ENCODE results near the gene SMARCD2.
A peak's percentile ranks its signal among the peaks of the same experiment; 100 is the strongest.
"Not testable (repeated sequence)": the region's sequence is repeated elsewhere in the genome, so short reads cannot be mapped to it uniquely, and the experiment has no call there.

SMARCD2 gene

GRCh38 chr17:63842540-63843386, at the start of gene SMARCD2:
TSS of gene SMARCD2 (minus strand) at chr17:63842685. CDS start at chr17:63842674, 11 bp downstream.
- H3K27ac Mint-ChIP-seq = peak within 1 kb of the TSS; percentile 89
- DNase-seq (ENCODE audit: low spot score in 2 of 2) (peak; percentile 93 to 97), ATAC-seq (ENCODE audit: low read depth) (peak; percentile 82)
- no peaks in the 10 kb centered on the region for H3K9me3 Mint-ChIP-seq
- no peaks in the 10 kb centered on the region for H3K27me3 Mint-ChIP-seq
- H3K4me1 Mint-ChIP-seq = peaks cover 16% of the 10 kb centered on the region
- H3K36me3 Mint-ChIP-seq = no peaks in the 10 kb centered on the region
- H3K4me3 Mint-ChIP-seq = peak within 1 kb of the TSS; percentile 95

GRCh38 chr17:63889026-63889848, 46.8 kb upstream of the SMARCD2 start:
- not testable (repeated sequence) for DNase-seq (ENCODE audit: low spot score in 2 of 2); H3K4me1 Mint-ChIP-seq; H3K36me3 Mint-ChIP-seq; H3K9me3 Mint-ChIP-seq; H3K27ac Mint-ChIP-seq; H3K27me3 Mint-ChIP-seq
- H3K4me3 Mint-ChIP-seq = peak overlapping the region; percentile 51
- peak; percentile 90 for ATAC-seq (ENCODE audit: low read depth)

GRCh38 chr17:63885119-63885518, 42.6 kb upstream of the SMARCD2 start:
- not testable (repeated sequence) for DNase-seq (ENCODE audit: low spot score in 2 of 2); H3K4me1 Mint-ChIP-seq; ATAC-seq (ENCODE audit: low read depth); H3K9me3 Mint-ChIP-seq; H3K4me3 Mint-ChIP-seq; H3K27me3 Mint-ChIP-seq; H3K27ac Mint-ChIP-seq; H3K36me3 Mint-ChIP-seq

GRCh38 chr17:63882626-63883126, 40.2 kb upstream of the SMARCD2 start:
- H3K9me3 Mint-ChIP-seq; H3K4me3 Mint-ChIP-seq; H3K27me3 Mint-ChIP-seq; H3K27ac Mint-ChIP-seq; ATAC-seq (ENCODE audit: low read depth); H3K36me3 Mint-ChIP-seq; DNase-seq (ENCODE audit: low spot score in 2 of 2): not testable (repeated sequence)
- H3K4me1 Mint-ChIP-seq = peaks cover 14% of the 10 kb centered on the region

- H3K27ac Mint-ChIP-seq = no peak within 1 kb of the TSS
- DNase-seq (ENCODE audit: low spot score in 2 of 2) = peak; percentile 54 to 73
- H3K4me3 Mint-ChIP-seq = no peak within 1 kb of the TSS
- no peaks in the 10 kb centered on the region for H3K27me3 Mint-ChIP-seq
- no peaks in the 10 kb centered on the region for H3K9me3 Mint-ChIP-seq
- H3K36me3 Mint-ChIP-seq = no peaks in the 10 kb centered on the region
- H3K4me1 Mint-ChIP-seq = peaks cover 14% of the 10 kb centered on the region
- ATAC-seq (ENCODE audit: low read depth) = peak; percentile 78
These were observed 39.6 kb upstream of the SMARCD2 start, which contains the start of gene GH2 for GRCh38 chr17:63881935-63882601. TSS of gene GH2 (minus strand) at chr17:63881944. CDS start at chr17:63881801, 143 bp downstream.

GRCh38 chr17:63881337-63881736, 38.9 kb upstream of the SMARCD2 start:
- not testable (repeated sequence) for H3K27ac Mint-ChIP-seq; H3K4me3 Mint-ChIP-seq; DNase-seq (ENCODE audit: low spot score in 2 of 2); H3K27me3 Mint-ChIP-seq; H3K36me3 Mint-ChIP-seq; H3K9me3 Mint-ChIP-seq; ATAC-seq (ENCODE audit: low read depth)
- peaks cover 14% of the 10 kb centered on the region for H3K4me1 Mint-ChIP-seq

GRCh38 chr17:63880706-63881105, 38.2 kb upstream of the SMARCD2 start:
- Mint-ChIP-seq H3K9me3 (no peaks in the 10 kb centered on the region), H3K27ac (no peak overlapping the region), H3K4me1 (peaks cover 14% of the 10 kb centered on the region), H3K27me3 (no peaks in the 10 kb centered on the region), H3K4me3 (no peak overlapping the region), H3K36me3 (no peaks in the 10 kb centered on the region)
- ATAC-seq (ENCODE audit: low read depth) (no peak), DNase-seq (ENCODE audit: low spot score in 2 of 2) (no peak)

GRCh38 chr17:63878413-63878812, 35.9 kb upstream of the SMARCD2 start:
- H3K4me1 Mint-ChIP-seq = peaks cover 17% of the 10 kb centered on the region
- not testable (repeated sequence) for DNase-seq (ENCODE audit: low spot score in 2 of 2); H3K27me3 Mint-ChIP-seq; H3K36me3 Mint-ChIP-seq; H3K9me3 Mint-ChIP-seq
- H3K4me3 Mint-ChIP-seq = peak overlapping the region; percentile 57
- peak; percentile 60 for ATAC-seq (ENCODE audit: low read depth)
- peak overlapping the region; percentile 3 for H3K27ac Mint-ChIP-seq

GRCh38 chr17:63874693-63875092, 32.2 kb upstream of the SMARCD2 start:
- not testable (repeated sequence) for H3K36me3 Mint-ChIP-seq; H3K27me3 Mint-ChIP-seq; ATAC-seq (ENCODE audit: low read depth); H3K4me3 Mint-ChIP-seq; DNase-seq (ENCODE audit: low spot score in 2 of 2); H3K27ac Mint-ChIP-seq; H3K9me3 Mint-ChIP-seq
- H3K4me1 Mint-ChIP-seq = peaks cover 15% of the 10 kb centered on the region

GRCh38 chr17:63874061-63874626, 31.7 kb upstream of the SMARCD2 start:
- peak; percentile 54 for ATAC-seq (ENCODE audit: low read depth)
- H3K4me3 Mint-ChIP-seq; H3K27me3 Mint-ChIP-seq; H3K36me3 Mint-ChIP-seq; H3K9me3 Mint-ChIP-seq; DNase-seq (ENCODE audit: low spot score in 2 of 2); H3K27ac Mint-ChIP-seq: not testable (repeated sequence)
- peaks cover 15% of the 10 kb centered on the region for H3K4me1 Mint-ChIP-seq

- not testable (repeated sequence) for DNase-seq (ENCODE audit: low spot score in 2 of 2); H3K27me3 Mint-ChIP-seq; H3K36me3 Mint-ChIP-seq; ATAC-seq (ENCODE audit: low read depth); H3K4me3 Mint-ChIP-seq; H3K27ac Mint-ChIP-seq; H3K9me3 Mint-ChIP-seq
- peaks cover 10% of the 10 kb centered on the region for H3K4me1 Mint-ChIP-seq
These were observed 31.1 kb upstream of the SMARCD2 start, which contains the start of gene CSH2 for GRCh38 chr17:63873577-63873976. TSS of gene CSH2 (minus strand) at chr17:63873677. CDS start at chr17:63873614, 63 bp downstream.

- H3K27ac Mint-ChIP-seq; H3K36me3 Mint-ChIP-seq; H3K4me3 Mint-ChIP-seq; ATAC-seq (ENCODE audit: low read depth); DNase-seq (ENCODE audit: low spot score in 2 of 2); H3K9me3 Mint-ChIP-seq; H3K4me1 Mint-ChIP-seq; H3K27me3 Mint-ChIP-seq: not testable (repeated sequence)
These were observed 29.3 kb upstream of the SMARCD2 start for GRCh38 chr17:63871646-63872365.

- not testable (repeated sequence) for ATAC-seq (ENCODE audit: low read depth); H3K4me3 Mint-ChIP-seq; H3K4me1 Mint-ChIP-seq; DNase-seq (ENCODE audit: low spot score in 2 of 2); H3K9me3 Mint-ChIP-seq; H3K27me3 Mint-ChIP-seq; H3K36me3 Mint-ChIP-seq; H3K27ac Mint-ChIP-seq
These were observed 27.8 kb upstream of the SMARCD2 start for GRCh38 chr17:63870292-63870665.
